ENCODE data around the gene EARS2. TPM values are rescaled to one million over a fixed set of nuclear protein-coding genes. Genes with fewer than 3 reads are reported as not detected.

The EARS2 gene
- total and polyA plus RNA-seq, 2 of the 4 experiments (the other 2 are of a cell fraction) = 28.1 to 37.8 TPM

DNA sequence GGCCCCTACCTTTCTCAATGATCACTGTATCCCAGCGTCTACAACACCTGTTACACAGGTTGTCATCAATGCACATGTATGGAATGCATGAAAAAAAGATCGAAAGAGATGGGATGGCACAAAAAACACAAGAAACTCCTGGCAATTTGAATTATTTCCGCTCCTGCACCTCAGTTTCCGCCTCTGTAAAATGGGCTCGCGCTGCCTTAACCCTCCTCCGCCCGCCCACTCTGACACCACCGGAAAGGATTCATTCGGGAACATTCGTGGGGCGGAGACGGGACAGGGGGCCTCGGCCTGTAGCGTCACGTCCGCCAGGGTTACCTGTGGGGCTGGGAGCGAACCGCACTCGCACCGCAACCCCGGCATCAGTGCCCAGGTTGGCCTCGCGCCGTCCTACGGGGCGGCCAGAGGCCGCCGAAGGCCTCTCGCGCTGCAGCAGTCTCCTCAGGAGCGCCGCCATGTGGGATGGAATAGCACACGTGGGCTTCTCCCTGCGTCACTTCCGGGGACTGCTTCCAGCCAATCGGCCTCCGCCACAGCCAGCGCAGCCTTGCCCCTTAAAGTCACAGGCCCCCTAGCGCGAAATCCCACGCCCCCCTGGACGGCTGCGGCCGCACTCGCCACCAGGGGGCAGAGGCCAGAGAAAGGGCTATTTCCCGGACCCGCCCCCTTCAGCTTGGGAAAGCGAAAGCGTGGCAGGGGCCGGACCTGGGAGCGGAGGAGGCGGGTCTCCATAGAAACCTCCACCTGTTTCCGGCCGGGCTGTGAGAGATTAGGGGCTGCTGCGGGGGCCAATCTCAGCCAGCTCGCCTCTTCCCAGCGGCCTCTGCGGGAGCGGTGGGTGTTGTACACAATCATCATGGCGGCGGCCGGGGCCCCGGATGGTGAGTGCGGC, at the start of gene EARS2, which contains the start of gene UBFD1 (continued):
- TF ChIP-seq CEBPB (IDR thresholded peaks at IDR 0.05; ENCODE audit: low read depth, low read length) = 0 out of 2 replicates have a peak, but pooled peaks have one; percentile 40
- TF ChIP-seq, protein P1, sequence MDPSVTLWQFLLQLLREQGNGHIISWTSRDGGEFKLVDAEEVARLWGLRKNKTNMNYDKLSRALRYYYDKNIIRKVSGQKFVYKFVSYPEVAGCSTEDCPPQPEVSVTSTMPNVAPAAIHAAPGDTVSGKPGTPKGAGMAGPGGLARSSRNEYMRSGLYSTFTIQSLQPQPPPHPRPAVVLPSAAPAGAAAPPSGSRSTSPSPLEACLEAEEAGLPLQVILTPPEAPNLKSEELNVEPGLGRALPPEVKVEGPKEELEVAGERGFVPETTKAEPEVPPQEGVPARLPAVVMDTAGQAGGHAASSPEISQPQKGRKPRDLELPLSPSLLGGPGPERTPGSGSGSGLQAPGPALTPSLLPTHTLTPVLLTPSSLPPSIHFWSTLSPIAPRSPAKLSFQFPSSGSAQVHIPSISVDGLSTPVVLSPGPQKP (IDR thresholded peaks at IDR 0.05; ENCODE audit: borderline replicate concordance, low read depth, low read length) = no peak
- no peak for TF ChIP-seq CHD1 (IDR thresholded peaks at IDR 0.05; ENCODE audit: low read depth, low read length)
- TF ChIP-seq BHLHE40 (IDR thresholded peaks at IDR 0.05; ENCODE audit: low read depth, low read length) = no peak
